GM15510 (cell line): ENCODE data around the gene DGKI.

ENCODE experiments used
- POLR2A ChIP-seq: IDR thresholded peaks from 3 replicates; pipeline ENCODE4 v1.6.1; 2011; ENCODE audit warnings: borderline replicate concordance; ENCODE audit not compliant: insufficient read length; ENCODE audit errors: extremely low read depth

Gene DGKI

GRCh38 chr7:137795211-137795610 lies 51.6 kb downstream of the DGKI start:
- TF ChIP-seq POLR2A: no peak

GRCh38 chr7:137791930-137792329 lies 54.8 kb downstream of the DGKI start:
- no peak for TF ChIP-seq POLR2A

- TF ChIP-seq POLR2A: no peak
These were observed 55.9 kb downstream of the DGKI start for GRCh38 chr7:137790828-137791227.

- no peak for TF ChIP-seq POLR2A
These were observed 57.4 kb downstream of the DGKI start for GRCh38 chr7:137789215-137789882.

- TF ChIP-seq POLR2A: no peak
These were observed 59.3 kb downstream of the DGKI start for GRCh38 chr7:137787301-137787976.

GRCh38 chr7:137778511-137778910 lies 68.3 kb downstream of the DGKI start:
- TF ChIP-seq POLR2A: no peak

- TF ChIP-seq POLR2A: no peak
These were observed 72.0 kb downstream of the DGKI start for GRCh38 chr7:137774793-137775201.

- TF ChIP-seq POLR2A: no peak
These were observed 74.0 kb downstream of the DGKI start for GRCh38 chr7:137772748-137773147.

- TF ChIP-seq POLR2A: no peak
These were observed 74.5 kb downstream of the DGKI start for GRCh38 chr7:137772316-137772715.

- TF ChIP-seq POLR2A: no peak
These were observed 75.1 kb downstream of the DGKI start for GRCh38 chr7:137771679-137772078.

GRCh38 chr7:137771273-137771672 lies 75.5 kb downstream of the DGKI start:
- TF ChIP-seq POLR2A: no peak

- TF ChIP-seq POLR2A: no peak
These were observed 78.4 kb downstream of the DGKI start for GRCh38 chr7:137768366-137768765.

GRCh38 chr7:137762334-137762733 lies 84.4 kb downstream of the DGKI start:
- TF ChIP-seq POLR2A: no peak

GRCh38 chr7:137760111-137760510 lies 86.7 kb downstream of the DGKI start:
- no peak for TF ChIP-seq POLR2A

GRCh38 chr7:137757146-137757925 lies 89.4 kb downstream of the DGKI start:
- TF ChIP-seq POLR2A: no peak
